Measurements from ENCODE around the gene GGT7. TPM values are rescaled to one million over a fixed set of nuclear protein-coding genes. Genes with fewer than 3 reads are reported as not detected.

Gene GGT7
- total and polyA plus RNA-seq, 8 donors, result 12.1 to 30.3 (median 15.7) TPM

DNA sequence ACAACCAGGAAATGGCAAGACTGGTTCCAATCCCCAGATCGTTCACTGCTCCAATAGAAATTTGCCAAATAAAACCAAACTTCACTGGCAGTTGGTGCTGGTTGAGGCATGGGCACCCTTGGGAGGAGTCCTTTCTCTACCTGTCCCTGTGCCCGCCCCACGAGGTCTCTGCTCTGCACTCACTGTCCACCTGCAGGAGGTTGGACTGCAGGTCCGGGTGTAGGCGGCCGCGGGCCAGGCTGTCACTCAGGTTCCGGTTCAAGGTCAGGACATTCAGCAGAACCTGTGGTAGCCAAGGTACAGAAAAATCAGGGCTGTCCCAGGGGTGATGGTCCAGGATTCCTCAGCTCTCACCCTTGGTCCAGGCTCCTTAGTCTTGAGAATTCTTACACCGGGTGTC, 22.9 kb downstream of the GGT7 start:
- FAIRE-seq (no peak), DNase-seq (no peak)
- TF ChIP-seq, protein P1, sequence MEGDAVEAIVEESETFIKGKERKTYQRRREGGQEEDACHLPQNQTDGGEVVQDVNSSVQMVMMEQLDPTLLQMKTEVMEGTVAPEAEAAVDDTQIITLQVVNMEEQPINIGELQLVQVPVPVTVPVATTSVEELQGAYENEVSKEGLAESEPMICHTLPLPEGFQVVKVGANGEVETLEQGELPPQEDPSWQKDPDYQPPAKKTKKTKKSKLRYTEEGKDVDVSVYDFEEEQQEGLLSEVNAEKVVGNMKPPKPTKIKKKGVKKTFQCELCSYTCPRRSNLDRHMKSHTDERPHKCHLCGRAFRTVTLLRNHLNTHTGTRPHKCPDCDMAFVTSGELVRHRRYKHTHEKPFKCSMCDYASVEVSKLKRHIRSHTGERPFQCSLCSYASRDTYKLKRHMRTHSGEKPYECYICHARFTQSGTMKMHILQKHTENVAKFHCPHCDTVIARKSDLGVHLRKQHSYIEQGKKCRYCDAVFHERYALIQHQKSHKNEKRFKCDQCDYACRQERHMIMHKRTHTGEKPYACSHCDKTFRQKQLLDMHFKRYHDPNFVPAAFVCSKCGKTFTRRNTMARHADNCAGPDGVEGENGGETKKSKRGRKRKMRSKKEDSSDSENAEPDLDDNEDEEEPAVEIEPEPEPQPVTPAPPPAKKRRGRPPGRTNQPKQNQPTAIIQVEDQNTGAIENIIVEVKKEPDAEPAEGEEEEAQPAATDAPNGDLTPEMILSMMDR (IDR thresholded peaks at IDR 0.05), result no peak

DNA sequence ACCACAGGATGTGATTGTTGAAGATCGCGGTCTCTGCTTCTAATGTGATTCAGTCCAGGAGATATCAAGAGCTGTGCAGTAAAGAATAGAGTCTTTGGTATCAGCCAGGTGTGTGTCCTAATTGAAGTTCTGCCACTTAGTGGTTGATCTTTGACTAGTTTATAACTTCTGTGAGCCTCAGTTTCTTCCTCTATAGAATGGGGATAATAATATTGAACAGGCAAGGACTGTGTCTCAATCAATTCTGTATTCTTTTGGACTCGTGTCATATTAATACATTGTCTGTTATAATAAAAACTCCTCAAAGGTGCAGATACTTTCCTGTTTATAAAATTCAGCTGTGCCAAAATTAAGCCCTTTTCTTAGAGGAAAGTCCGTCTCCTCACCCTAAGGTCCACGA, 24.1 kb downstream of the GGT7 start:
- 95% methylated on average over 5 of the region's 5 CpGs for WGBS, 2 donors
- TF ChIP-seq, protein P1 (IDR thresholded peaks at IDR 0.05), result no peak
- no peak for DNase-seq
- no peak for ATAC-seq
- no peak for FAIRE-seq
- intact Hi-C loops (cut with DNase I), result loop anchor here in 1 of 3 donors (10.0 kb wide), 1 partner anchor 426 kb away; the partner anchor contains the start of gene MMP24OS
- Histone ChIP-seq H3K9me3 (no peaks in the 10 kb centered on the region), H3K36me3 (peaks cover 0 to 13% (median 0%) of the 10 kb centered on the region in 3 donors), H3K27ac (no peak overlapping the region), H3K27me3 (no peaks in the 10 kb centered on the region), H3K4me3 (no peak overlapping the region), H3K4me1 (no peaks in the 10 kb centered on the region)

More for the DNA sequence above, 22.9 kb downstream of the GGT7 start:
- Histone ChIP-seq H3K36me3 (peaks cover 0 to 13% (median 0%) of the 10 kb centered on the region in 3 donors), H3K4me3 (no peak overlapping the region), H3K4me1 (no peaks in the 10 kb centered on the region), H3K27me3 (no peaks in the 10 kb centered on the region), H3K9me3 (no peaks in the 10 kb centered on the region), H3K27ac (no peak overlapping the region)
- 72 to 77% methylated on average over 9 of the region's 9 CpGs for WGBS, 2 donors
- ATAC-seq, result no peak
- intact Hi-C loops (cut with DNase I), result loop anchor here in 1 of 3 donors (10.0 kb wide), 1 partner anchor 425 kb away; the partner anchor contains the start of gene MMP24OS

DNA sequence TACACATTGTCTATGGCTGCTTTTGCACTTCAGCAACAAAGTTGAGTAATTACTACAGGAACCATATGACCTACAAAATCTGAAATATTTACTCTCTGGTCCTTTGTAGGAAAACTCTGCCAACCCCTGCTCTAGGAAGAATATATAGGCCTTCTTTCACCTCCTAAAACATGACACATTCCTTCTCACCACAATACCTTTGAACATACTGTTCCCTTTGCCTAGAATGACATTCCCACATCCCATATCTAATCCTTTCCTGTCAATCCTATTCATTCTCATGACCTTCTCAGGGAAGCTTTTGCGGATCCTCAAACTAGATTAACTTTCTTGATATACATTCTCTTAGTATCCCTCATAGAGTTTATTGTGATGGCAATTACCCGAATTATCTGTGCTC, 29.2 kb downstream of the GGT7 start:
- no peaks in the 10 kb centered on the region for H3K27me3 ChIP-seq
- DNase-seq, result no peak
- 80 to 89% methylated on average over 2 of the region's 2 CpGs for WGBS, 2 donors
- FAIRE-seq, result no peak
- no peaks in the 10 kb centered on the region for H3K9me3 ChIP-seq
- no peak overlapping the region for H3K4me3 ChIP-seq
- no peaks in the 10 kb centered on the region for H3K4me1 ChIP-seq
- TF ChIP-seq, protein P1 (IDR thresholded peaks at IDR 0.05), result no peak
- no peak overlapping the region for H3K27ac ChIP-seq
- H3K36me3 ChIP-seq, result no peaks in the 10 kb centered on the region
- intact Hi-C loops (cut with DNase I), result loop anchor here in 1 of 3 donors (10.0 kb wide), 1 partner anchor 431 kb away; the partner anchor contains the start of gene MMP24OS
- ATAC-seq, result no peak

DNA sequence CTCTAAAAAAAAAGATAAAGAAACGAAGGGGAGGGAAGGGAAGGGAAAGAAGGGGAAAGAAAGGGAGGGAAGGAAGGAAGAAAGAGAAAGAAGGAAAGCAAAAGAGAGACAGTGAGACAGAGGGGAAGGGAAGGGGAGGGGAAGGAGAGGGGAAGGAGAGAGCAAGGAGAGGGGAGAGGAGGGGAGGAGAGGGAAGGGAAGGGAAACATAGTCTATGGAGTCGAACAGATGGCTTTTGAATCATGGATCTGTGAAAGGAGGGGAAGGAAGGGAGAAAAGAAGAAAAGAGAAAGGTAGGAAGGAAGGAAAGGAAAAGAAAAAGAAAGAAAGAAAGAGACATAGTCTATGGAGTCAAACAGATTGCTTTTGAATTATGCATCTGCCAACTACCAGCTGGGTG, 30.5 kb downstream of the GGT7 start:
- no peaks in the 10 kb centered on the region for H3K36me3 ChIP-seq
- no peak for ATAC-seq
- TF ChIP-seq, protein P1 (IDR thresholded peaks at IDR 0.05), result no peak
- no peak overlapping the region for H3K4me3 ChIP-seq
- no peaks in the 10 kb centered on the region for H3K9me3 ChIP-seq
- intact Hi-C loops (cut with DNase I), result loop anchor here in 1 of 3 donors (10.0 kb wide), 1 partner anchor 433 kb away; the partner anchor contains the start of gene MMP24OS
- DNase-seq, result no peak
- 52 to 54% methylated on average over 2 of the region's 2 CpGs for WGBS, 2 donors
- no peaks in the 10 kb centered on the region for H3K4me1 ChIP-seq
- H3K27ac ChIP-seq, result no peak overlapping the region
- no peaks in the 10 kb centered on the region for H3K27me3 ChIP-seq
- no peak for FAIRE-seq

DNA sequence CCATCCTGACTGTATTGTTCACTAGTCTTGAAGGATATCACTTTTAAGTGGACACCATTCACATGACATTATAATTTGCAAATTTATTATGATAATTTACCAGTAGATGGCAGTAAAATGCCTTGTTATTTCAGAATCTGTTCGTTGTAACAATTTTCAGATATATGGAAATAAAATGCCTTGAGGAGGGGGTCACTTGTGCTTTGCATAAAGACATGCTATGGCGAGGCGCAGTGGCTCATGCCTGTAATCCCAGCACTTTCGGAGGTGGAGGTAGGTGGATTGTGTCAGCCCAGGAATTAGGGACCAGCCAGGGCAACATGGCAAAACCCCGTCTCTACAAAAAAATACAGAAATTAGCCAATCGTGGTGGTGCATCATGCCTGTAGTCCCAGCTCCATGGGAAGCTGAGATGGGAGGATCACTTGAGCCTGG, 38.2 kb downstream of the GGT7 start:
- Histone ChIP-seq H3K36me3 (no peaks in the 10 kb centered on the region), H3K27me3 (no peaks in the 10 kb centered on the region), H3K4me3 (no peak overlapping the region), H3K9me3 (no peaks in the 10 kb centered on the region), H3K27ac (no peak overlapping the region), H3K4me1 (no peaks in the 10 kb centered on the region)
- TF ChIP-seq, protein P1 (IDR thresholded peaks at IDR 0.05), result peak in 1 of 4 donors; percentile 22
- DNase-seq (no peak), ATAC-seq (peak in 3 of 4 donors; percentile 61 to 75 (median 73)), FAIRE-seq (no peak)
- intact Hi-C loops (cut with DNase I), result no loop called here
- 14 to 24% methylated on average over 6 of the region's 6 CpGs for WGBS, 2 donors

Data from pancreas (tissue), 10 donors.